HG02943 (cell line): Measurements from ENCODE around the gene ITPRIPL2.

ENCODE experiments used
- ATAC-seq: cut with Tn5 transposase; IDR thresholded peaks from one replicate; pipeline ENCODE4 v1.9.1; 2021; ENCODE audit warnings: mild to moderate bottlenecking, low read depth, moderate library complexity; ENCODE audit not compliant: unreplicated experiment

The ITPRIPL2 gene

GRCh38 chr16:19138601-19139000 lies 24.8 kb downstream of the ITPRIPL2 start:
- no peak for ATAC-seq

GRCh38 chr16:19139436-19140091 lies 25.8 kb downstream of the ITPRIPL2 start:
- ATAC-seq = no peak

- no peak for ATAC-seq
Measured at GRCh38 chr16:19140396-19140795, 26.6 kb downstream of the ITPRIPL2 start.

GRCh38 chr16:19142939-19143598 lies 29.3 kb downstream of the ITPRIPL2 start:
- no peak for ATAC-seq

- ATAC-seq = no peak
Measured at GRCh38 chr16:19143599-19143956, 29.8 kb downstream of the ITPRIPL2 start.

GRCh38 chr16:19145010-19145409 lies 31.2 kb downstream of the ITPRIPL2 start:
- ATAC-seq = no peak

GRCh38 chr16:19147126-19147525 lies 33.4 kb downstream of the ITPRIPL2 start:
- no peak for ATAC-seq

- no peak for ATAC-seq
Measured at GRCh38 chr16:19147627-19148026, 33.9 kb downstream of the ITPRIPL2 start.

GRCh38 chr16:19148189-19148588 lies 34.4 kb downstream of the ITPRIPL2 start:
- no peak for ATAC-seq

GRCh38 chr16:19151310-19151709 lies 37.5 kb downstream of the ITPRIPL2 start:
- ATAC-seq = no peak

GRCh38 chr16:19152042-19152441 lies 38.3 kb downstream of the ITPRIPL2 start:
- ATAC-seq = no peak

- no peak for ATAC-seq
Measured at GRCh38 chr16:19153876-19154275, 40.1 kb downstream of the ITPRIPL2 start.

GRCh38 chr16:19162085-19162484 lies 48.3 kb downstream of the ITPRIPL2 start:
- no peak for ATAC-seq

GRCh38 chr16:19163215-19163614 lies 49.5 kb downstream of the ITPRIPL2 start:
- no peak for ATAC-seq

- ATAC-seq = no peak
Measured at GRCh38 chr16:19164285-19164684, 50.5 kb downstream of the ITPRIPL2 start.

GRCh38 chr16:19165101-19165500 lies 51.3 kb downstream of the ITPRIPL2 start:
- no peak for ATAC-seq

- no peak for ATAC-seq
Measured at GRCh38 chr16:19166500-19166899, 52.7 kb downstream of the ITPRIPL2 start.

- no peak for ATAC-seq
Measured at GRCh38 chr16:19167710-19168370, 54.1 kb downstream of the ITPRIPL2 start, which contains the start of gene SYT17. Gene SYT17 (plus strand): TSS chr16:19168240. CDS start chr16:19168647, 407 bp downstream.

GRCh38 chr16:19168371-19169081 lies 54.8 kb downstream of the ITPRIPL2 start:
- no peak for ATAC-seq

GRCh38 chr16:19169082-19169639 lies 55.4 kb downstream of the ITPRIPL2 start:
- no peak for ATAC-seq
